IgD-negative memory B cell (primary cell): ENCODE results near the gene ATL2. TPM values are rescaled to one million over a fixed set of nuclear protein-coding genes. Genes with fewer than 3 reads are reported as not detected.
"Not testable (repeated sequence)": the region's sequence is repeated elsewhere in the genome, so short reads cannot be mapped to it uniquely, and the experiment has no call there.

ENCODE experiments used
- H3K27ac Mint-ChIP-seq, 3 donors: one replicate each; pipeline ENCODE4 v1.8.0; 2020 to 2022; ENCODE audit warnings: mild to moderate bottlenecking in 3 of 3, mixed read lengths in 3 of 3, moderate library complexity in 1 of 3
- H3K27me3 Mint-ChIP-seq: one replicate; pipeline ENCODE4 v1.8.0; 2021; ENCODE audit warnings: mixed read lengths
- H3K36me3 Mint-ChIP-seq: one replicate; pipeline ENCODE4 v1.8.0; 2020; ENCODE audit warnings: mild to moderate bottlenecking, mixed read lengths
- H3K4me1 Mint-ChIP-seq, 3 donors: one replicate each; pipeline ENCODE4 v1.8.0; 2020 to 2022; ENCODE audit warnings: mixed read lengths in 3 of 3, mild to moderate bottlenecking in 1 of 3
- H3K4me3 Mint-ChIP-seq, 4 donors: one replicate each; pipeline ENCODE4 v1.8.0; 2020 to 2022; ENCODE audit warnings: mild to moderate bottlenecking in 4 of 4, mixed read lengths in 4 of 4, moderate library complexity in 3 of 4
- H3K9me3 Mint-ChIP-seq, 3 donors: one replicate each; pipeline ENCODE4 v1.8.0; 2020 to 2021; ENCODE audit warnings: mixed read lengths in 3 of 3, mild to moderate bottlenecking in 1 of 3
- polyA plus RNA-seq: library from polyadenylated mRNA; unstranded; fragments of 300-500 nt; fragmentation: Illumina TruSeq; gene quantifications from one replicate; pipeline ENCODE4 v1.2.3, GENCODE V29; 2021

ATL2 gene
- polyA plus RNA-seq, 1 donor from 2014 or later = 24.6 TPM

- Mint-ChIP-seq H3K9me3 (peaks cover 0 to 5% (median 0%) of the 10 kb centered on the region in 3 donors), H3K36me3 (no peaks in the 10 kb centered on the region), H3K27ac (no peak overlapping the region)
Measured at GRCh38 chr2:38263293-38263692, 113.8 kb downstream of the ATL2 start.

GRCh38 chr2:38262069-38262871 lies 114.8 kb downstream of the ATL2 start:
- H3K27me3 Mint-ChIP-seq = peaks cover 9% of the 10 kb centered on the region
- no peak overlapping the region for H3K4me3 Mint-ChIP-seq
- H3K9me3 Mint-ChIP-seq = peaks cover 0 to 5% (median 0%) of the 10 kb centered on the region in 3 donors
- peaks cover 0 to 2% (median 0%) of the 10 kb centered on the region in 3 donors for H3K4me1 Mint-ChIP-seq
- no peaks in the 10 kb centered on the region for H3K36me3 Mint-ChIP-seq
- H3K27ac Mint-ChIP-seq = no peak overlapping the region

More at GRCh38 chr2:38263293-38263692, 113.8 kb downstream of the ATL2 start:
- no peak overlapping the region for H3K4me3 Mint-ChIP-seq
- H3K27me3 Mint-ChIP-seq = peaks cover 9% of the 10 kb centered on the region
- peaks cover 0 to 2% (median 0%) of the 10 kb centered on the region in 3 donors for H3K4me1 Mint-ChIP-seq

DNA sequence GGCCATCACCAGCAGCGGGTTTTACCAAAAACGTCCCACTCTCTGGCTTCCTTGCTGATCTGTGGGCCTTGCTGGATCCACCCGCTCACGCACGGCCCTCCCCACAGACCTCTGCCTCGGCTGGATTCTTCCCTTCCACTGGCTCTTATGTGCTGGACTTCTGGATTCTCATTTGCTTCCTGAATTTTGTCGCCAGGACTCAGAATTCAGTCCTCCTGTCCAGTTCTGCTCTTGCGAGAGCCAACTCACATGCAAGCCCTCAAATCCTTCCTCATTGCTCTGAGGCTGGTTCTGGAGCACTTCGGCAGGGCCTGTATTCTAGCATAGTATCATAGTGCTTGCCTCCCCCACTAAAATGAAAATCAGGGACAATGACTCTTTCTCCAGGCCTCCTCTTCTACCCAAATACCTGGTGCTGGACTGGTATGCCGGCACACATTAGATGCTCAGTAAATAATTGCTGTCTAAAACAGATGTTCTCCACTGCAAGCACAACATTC lies 115.5 kb downstream of the ATL2 start:
- Mint-ChIP-seq H3K4me3 (no peak overlapping the region), H3K4me1 (peaks cover 0 to 2% (median 0%) of the 10 kb centered on the region in 3 donors), H3K27ac (no peak overlapping the region), H3K36me3 (no peaks in the 10 kb centered on the region), H3K27me3 (peaks cover 9% of the 10 kb centered on the region), H3K9me3 (peaks cover 0 to 4% (median 0%) of the 10 kb centered on the region in 3 donors)

DNA sequence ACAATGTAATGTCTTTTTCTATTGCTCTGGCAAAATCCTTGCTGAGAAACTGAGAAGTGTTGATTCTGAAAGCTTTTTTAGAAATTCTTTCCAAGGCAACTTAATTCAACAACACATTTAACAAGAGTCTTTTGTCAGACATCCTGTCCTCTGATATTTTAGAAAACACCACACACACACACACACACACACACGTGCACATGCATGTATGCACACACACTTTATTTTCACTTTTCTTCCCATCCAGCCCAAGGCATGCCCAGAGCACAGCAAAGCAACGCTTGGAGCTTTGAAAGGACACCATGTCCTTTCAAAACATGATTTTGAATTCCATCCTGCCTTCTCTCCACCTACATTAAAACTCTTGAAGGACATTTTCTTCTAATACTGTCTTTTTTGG lies 116.1 kb downstream of the ATL2 start:
- Mint-ChIP-seq H3K4me3 (peak overlapping the region in 1 of 4 donors; percentile 37), H3K27ac (no peak overlapping the region), H3K36me3 (no peaks in the 10 kb centered on the region)

DNA sequence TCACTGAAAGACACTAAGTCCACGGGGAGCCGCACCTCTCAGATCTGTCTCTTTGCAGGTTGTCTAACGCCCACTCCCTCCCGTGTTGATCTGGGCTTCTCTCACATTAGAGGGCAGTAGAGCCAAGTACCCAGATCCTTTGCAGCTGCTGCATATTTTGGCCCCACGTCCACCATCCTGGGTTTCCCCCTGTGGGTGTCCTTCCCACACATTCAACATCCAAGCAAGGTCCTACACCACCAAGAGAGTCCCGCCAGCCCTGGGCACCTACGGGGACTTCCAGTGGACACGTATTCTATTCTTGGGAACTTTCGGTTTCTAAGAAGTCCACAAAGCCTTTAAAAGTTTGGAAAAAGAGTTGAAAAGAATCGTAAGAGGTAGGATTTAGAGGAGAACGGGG lies 116.6 kb downstream of the ATL2 start:
- H3K4me3 Mint-ChIP-seq = peak overlapping the region in 1 of 4 donors; percentile 67
- H3K4me1 Mint-ChIP-seq = peaks cover 0 to 2% (median 0%) of the 10 kb centered on the region in 3 donors
- H3K27ac Mint-ChIP-seq = no peak overlapping the region
- peaks cover 9% of the 10 kb centered on the region for H3K27me3 Mint-ChIP-seq
- no peaks in the 10 kb centered on the region for H3K9me3 Mint-ChIP-seq
- H3K36me3 Mint-ChIP-seq = no peaks in the 10 kb centered on the region

More for the DNA sequence above, 116.1 kb downstream of the ATL2 start:
- H3K4me1 Mint-ChIP-seq = peaks cover 0 to 2% (median 0%) of the 10 kb centered on the region in 3 donors
- H3K9me3 Mint-ChIP-seq = no peaks in the 10 kb centered on the region
- peaks cover 9% of the 10 kb centered on the region for H3K27me3 Mint-ChIP-seq

GRCh38 chr2:38259311-38259710 lies 117.8 kb downstream of the ATL2 start:
- Mint-ChIP-seq H3K4me1 (peaks cover 0 to 2% (median 0%) of the 10 kb centered on the region in 3 donors), H3K36me3 (no peaks in the 10 kb centered on the region), H3K27ac (no peak overlapping the region), H3K4me3 (no peak overlapping the region), H3K27me3 (peaks cover 11% of the 10 kb centered on the region), H3K9me3 (no peaks in the 10 kb centered on the region)

GRCh38 chr2:38257680-38258079 lies 119.4 kb downstream of the ATL2 start:
- H3K27me3 Mint-ChIP-seq, H3K4me3 Mint-ChIP-seq, H3K9me3 Mint-ChIP-seq, H3K4me1 Mint-ChIP-seq, H3K36me3 Mint-ChIP-seq: not testable (repeated sequence)
- peak overlapping the region in 1 of 3 donors; percentile 6 for H3K27ac Mint-ChIP-seq

- H3K36me3 Mint-ChIP-seq = no peaks in the 10 kb centered on the region
- H3K9me3 Mint-ChIP-seq = no peaks in the 10 kb centered on the region
- H3K27ac Mint-ChIP-seq = no peak overlapping the region
- no peak overlapping the region for H3K4me3 Mint-ChIP-seq
- H3K27me3 Mint-ChIP-seq = peaks cover 6% of the 10 kb centered on the region
- peaks cover 0 to 2% (median 0%) of the 10 kb centered on the region in 3 donors for H3K4me1 Mint-ChIP-seq
Measured at GRCh38 chr2:38256610-38257009, 120.5 kb downstream of the ATL2 start.

GRCh38 chr2:38255211-38255610 lies 121.9 kb downstream of the ATL2 start:
- peaks cover 0 to under 1% (median 0%) of the 10 kb centered on the region in 3 donors for H3K9me3 Mint-ChIP-seq
- H3K4me3 Mint-ChIP-seq = no peak overlapping the region
- peaks cover 2% of the 10 kb centered on the region for H3K27me3 Mint-ChIP-seq
- H3K4me1 Mint-ChIP-seq = no peaks in the 10 kb centered on the region
- H3K27ac Mint-ChIP-seq = no peak overlapping the region
- H3K36me3 Mint-ChIP-seq = no peaks in the 10 kb centered on the region

- Mint-ChIP-seq H3K36me3 (no peaks in the 10 kb centered on the region), H3K27ac (no peak overlapping the region), H3K4me1 (no peaks in the 10 kb centered on the region), H3K27me3 (peaks cover 2% of the 10 kb centered on the region), H3K9me3 (peaks cover 0 to 3% (median 0%) of the 10 kb centered on the region in 3 donors), H3K4me3 (no peak overlapping the region)
Measured at GRCh38 chr2:38254796-38255195, 122.3 kb downstream of the ATL2 start.

GRCh38 chr2:38251940-38252339 lies 125.1 kb downstream of the ATL2 start:
- H3K27ac Mint-ChIP-seq = no peak overlapping the region
- H3K4me3 Mint-ChIP-seq = no peak overlapping the region
- H3K4me1 Mint-ChIP-seq = no peaks in the 10 kb centered on the region
- peaks cover 0 to 3% (median 0%) of the 10 kb centered on the region in 3 donors for H3K9me3 Mint-ChIP-seq
- peaks cover 2% of the 10 kb centered on the region for H3K27me3 Mint-ChIP-seq
- H3K36me3 Mint-ChIP-seq = no peaks in the 10 kb centered on the region

DNA sequence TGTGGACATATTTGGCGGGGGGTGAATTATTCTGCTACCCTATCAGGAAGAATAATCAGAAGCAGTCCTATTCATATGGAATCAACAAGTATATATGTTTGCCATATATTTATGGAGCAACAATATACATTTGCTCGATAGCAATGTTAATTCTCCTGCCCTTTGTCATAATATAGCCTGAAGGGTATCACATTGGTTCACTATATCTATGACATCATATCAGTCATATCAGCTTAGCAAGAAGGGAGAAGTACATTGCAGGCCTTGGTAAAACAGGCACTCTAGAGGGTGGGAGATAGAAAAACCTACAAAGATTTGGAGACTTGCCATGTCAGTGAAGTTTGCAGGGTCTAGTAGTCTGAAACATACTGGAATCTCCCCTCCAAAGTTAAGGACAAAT lies 128.4 kb downstream of the ATL2 start:
- Mint-ChIP-seq H3K27ac (no peak overlapping the region), H3K36me3 (no peaks in the 10 kb centered on the region), H3K9me3 (peaks cover 0 to 3% (median 2%) of the 10 kb centered on the region in 3 donors), H3K27me3 (no peaks in the 10 kb centered on the region), H3K4me1 (no peaks in the 10 kb centered on the region), H3K4me3 (no peak overlapping the region)

- Mint-ChIP-seq H3K27ac (no peak overlapping the region), H3K36me3 (no peaks in the 10 kb centered on the region), H3K9me3 (peaks cover 0 to 3% (median 2%) of the 10 kb centered on the region in 3 donors), H3K4me3 (no peak overlapping the region), H3K4me1 (no peaks in the 10 kb centered on the region), H3K27me3 (no peaks in the 10 kb centered on the region)
Measured at GRCh38 chr2:38248255-38248654, 128.8 kb downstream of the ATL2 start.

DNA sequence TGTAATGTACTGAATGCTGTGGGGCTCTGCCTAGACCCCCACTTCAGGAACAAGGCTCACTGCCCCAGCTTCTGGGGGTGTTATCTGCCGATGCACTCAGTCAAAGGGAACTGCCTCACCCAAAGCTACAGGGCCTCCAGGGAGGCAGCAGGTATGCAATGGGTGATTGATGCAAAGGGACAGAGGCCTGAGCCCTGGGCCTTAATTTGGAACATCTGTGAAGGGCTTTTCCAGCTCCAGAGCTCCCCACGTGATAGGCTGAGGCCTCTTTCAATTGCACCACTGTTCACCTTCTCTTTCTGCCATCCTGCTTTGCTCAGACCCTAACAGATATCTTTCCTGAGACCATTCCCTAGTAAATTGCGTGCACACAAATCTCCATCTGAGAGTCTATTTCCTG lies 131.0 kb downstream of the ATL2 start:
- H3K4me1 Mint-ChIP-seq = no peaks in the 10 kb centered on the region
- no peak overlapping the region for H3K27ac Mint-ChIP-seq
- no peak overlapping the region for H3K4me3 Mint-ChIP-seq
- H3K36me3 Mint-ChIP-seq = no peaks in the 10 kb centered on the region
- no peaks in the 10 kb centered on the region for H3K27me3 Mint-ChIP-seq
- H3K9me3 Mint-ChIP-seq = peaks cover 0 to 3% (median 2%) of the 10 kb centered on the region in 3 donors

DNA sequence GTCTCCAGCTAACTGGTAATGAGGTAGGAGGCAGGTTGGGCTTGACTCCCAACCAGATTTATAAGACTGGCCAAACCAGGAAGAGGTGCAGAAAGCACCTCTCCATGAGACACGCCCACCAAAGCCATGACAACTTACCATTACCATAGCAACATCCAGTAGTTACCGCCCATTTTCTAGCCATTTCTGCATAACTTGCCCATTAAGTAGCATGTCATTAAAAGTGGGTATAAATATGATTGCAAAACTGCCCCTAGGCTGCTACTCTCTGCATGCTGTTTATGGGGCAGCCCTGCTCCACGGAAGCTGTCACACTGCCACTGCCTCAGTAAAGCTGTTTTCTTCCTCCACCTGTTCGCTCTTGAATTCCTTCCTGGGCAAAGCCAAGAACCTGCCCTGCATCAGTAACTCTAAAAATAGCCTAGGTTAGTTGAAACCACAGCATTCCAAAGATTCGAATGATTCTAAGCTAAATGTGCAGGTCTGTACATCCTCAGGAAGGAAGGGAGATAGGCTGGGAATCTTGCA lies 131.9 kb downstream of the ATL2 start:
- peaks cover 0 to 2% (median 2%) of the 10 kb centered on the region in 3 donors for H3K9me3 Mint-ChIP-seq
- H3K27ac Mint-ChIP-seq = no peak overlapping the region
- no peaks in the 10 kb centered on the region for H3K36me3 Mint-ChIP-seq
- no peaks in the 10 kb centered on the region for H3K4me1 Mint-ChIP-seq
- H3K27me3 Mint-ChIP-seq = no peaks in the 10 kb centered on the region
- H3K4me3 Mint-ChIP-seq = no peak overlapping the region
